ENCODE results near the gene NELFB. TPM values are rescaled to one million over a fixed set of nuclear protein-coding genes. Genes with fewer than 3 reads are reported as not detected.

The NELFB gene
- polyA plus RNA-seq, 3 donors, result 17.3 to 44.2 (median 18.8) TPM

GRCh38 chr9:137234758-137235423 is 20.2 kb upstream of the NELFB start:
- no peak for DNase-seq
- Mint-ChIP-seq H3K27ac (peak overlapping the region in 1 of 7 donors; percentile 70), H3K4me1 (peaks cover 21% of the 10 kb centered on the region), H3K27me3 (ENCODE audit: low read depth in 3 of 3) (peaks cover 2 to 27% (median 8%) of the 10 kb centered on the region in 3 donors), H3K9me3 (peaks cover 0 to 2% (median 0%) of the 10 kb centered on the region in 7 donors), H3K4me3 (no peak overlapping the region), H3K36me3 (no peaks in the 10 kb centered on the region)
- H3K79me2 ChIP-seq (ENCODE audit: insufficient read depth, low read length), result peaks cover 17% of the 10 kb centered on the region
- H3K27me3 ChIP-seq (ENCODE audit: control insufficient read depth in 2 of 2, insufficient read depth in 2 of 2, low read length in 2 of 2), result no peaks in the 10 kb centered on the region
- H3K36me3 ChIP-seq (replicated peaks in 1 of 2; ENCODE audit: control insufficient read depth in 1 of 2, insufficient read depth in 2 of 2, low read length in 2 of 2), result no peaks in the 10 kb centered on the region
- 78% methylated on average over 17 of the region's 18 CpGs for WGBS (ENCODE audit: insufficient coverage)
- H3K4me2 ChIP-seq (replicated peaks; ENCODE audit: extremely low read depth, low read length, poor library complexity, severe bottlenecking), result no peak overlapping the region
- H3K9ac ChIP-seq (ENCODE audit: insufficient read depth, low read length, poor library complexity, severe bottlenecking), result no peak overlapping the region
- TF ChIP-seq, protein P1, sequence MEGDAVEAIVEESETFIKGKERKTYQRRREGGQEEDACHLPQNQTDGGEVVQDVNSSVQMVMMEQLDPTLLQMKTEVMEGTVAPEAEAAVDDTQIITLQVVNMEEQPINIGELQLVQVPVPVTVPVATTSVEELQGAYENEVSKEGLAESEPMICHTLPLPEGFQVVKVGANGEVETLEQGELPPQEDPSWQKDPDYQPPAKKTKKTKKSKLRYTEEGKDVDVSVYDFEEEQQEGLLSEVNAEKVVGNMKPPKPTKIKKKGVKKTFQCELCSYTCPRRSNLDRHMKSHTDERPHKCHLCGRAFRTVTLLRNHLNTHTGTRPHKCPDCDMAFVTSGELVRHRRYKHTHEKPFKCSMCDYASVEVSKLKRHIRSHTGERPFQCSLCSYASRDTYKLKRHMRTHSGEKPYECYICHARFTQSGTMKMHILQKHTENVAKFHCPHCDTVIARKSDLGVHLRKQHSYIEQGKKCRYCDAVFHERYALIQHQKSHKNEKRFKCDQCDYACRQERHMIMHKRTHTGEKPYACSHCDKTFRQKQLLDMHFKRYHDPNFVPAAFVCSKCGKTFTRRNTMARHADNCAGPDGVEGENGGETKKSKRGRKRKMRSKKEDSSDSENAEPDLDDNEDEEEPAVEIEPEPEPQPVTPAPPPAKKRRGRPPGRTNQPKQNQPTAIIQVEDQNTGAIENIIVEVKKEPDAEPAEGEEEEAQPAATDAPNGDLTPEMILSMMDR (IDR thresholded peaks at IDR 0.05), result no peak
- H3K9me3 ChIP-seq (replicated peaks in 1 of 2; ENCODE audit: control insufficient read depth in 1 of 2, insufficient read depth in 1 of 2, low read length in 2 of 2), result no peaks in the 10 kb centered on the region
- H3K4me1 ChIP-seq (ENCODE audit: control insufficient read depth in 1 of 2, insufficient read depth in 2 of 2, low read length in 2 of 2), result peaks cover 29 to 30% of the 10 kb centered on the region in 2 donors
- no peaks in the 10 kb centered on the region for H4K20me1 ChIP-seq (ENCODE audit: insufficient read depth, low read length)
- no peak overlapping the region for H3K4me3 ChIP-seq (replicated peaks in 1 of 3; ENCODE audit: low read depth in 2 of 3, low read length in 3 of 3)
- intact Hi-C loops (cut with micrococcal nuclease), result loop anchor here in 1 of 2 donors (5.0 kb wide), 2 partner anchors 48 to 113 kb away; partner anchors contain the start of genes ANAPC2 and SSNA1
- no peak overlapping the region for H3K27ac ChIP-seq (ENCODE audit: low read depth in 1 of 2, low read length in 2 of 2)
- H2AFZ ChIP-seq (ENCODE audit: insufficient read depth, low read depth, low read length, poor library complexity, severe bottlenecking), result no peak overlapping the region

- H3K4me2 ChIP-seq (replicated peaks; ENCODE audit: extremely low read depth, low read length, poor library complexity, severe bottlenecking), result peak overlapping the region; percentile 51
- H3K27me3 ChIP-seq (ENCODE audit: control insufficient read depth in 2 of 2, insufficient read depth in 2 of 2, low read length in 2 of 2), result no peaks in the 10 kb centered on the region
- H3K4me1 ChIP-seq (ENCODE audit: control insufficient read depth in 1 of 2, insufficient read depth in 2 of 2, low read length in 2 of 2), result peaks cover 31 to 37% of the 10 kb centered on the region in 2 donors
- peaks cover 17% of the 10 kb centered on the region for H3K79me2 ChIP-seq (ENCODE audit: insufficient read depth, low read length)
- peaks cover 23% of the 10 kb centered on the region for H3K4me1 Mint-ChIP-seq
- DNase-seq, result no peak
- no peak overlapping the region for H3K9ac ChIP-seq (ENCODE audit: insufficient read depth, low read length, poor library complexity, severe bottlenecking)
- H3K4me3 Mint-ChIP-seq, result no peak overlapping the region
- no peaks in the 10 kb centered on the region for H3K36me3 Mint-ChIP-seq
- TF ChIP-seq, protein P1 (IDR thresholded peaks at IDR 0.05), result no peak
- peak overlapping the region in 1 of 7 donors; percentile 70 for H3K27ac Mint-ChIP-seq
- peaks cover 0 to 2% (median 0%) of the 10 kb centered on the region in 7 donors for H3K9me3 Mint-ChIP-seq
- H3K27ac ChIP-seq (ENCODE audit: low read depth in 1 of 2, low read length in 2 of 2), result no peak overlapping the region
- H4K20me1 ChIP-seq (ENCODE audit: insufficient read depth, low read length), result no peaks in the 10 kb centered on the region
- peaks cover 2 to 23% (median 8%) of the 10 kb centered on the region in 3 donors for H3K27me3 Mint-ChIP-seq (ENCODE audit: low read depth in 3 of 3)
- no peaks in the 10 kb centered on the region for H3K36me3 ChIP-seq (replicated peaks in 1 of 2; ENCODE audit: control insufficient read depth in 1 of 2, insufficient read depth in 2 of 2, low read length in 2 of 2)
- H3K4me3 ChIP-seq (replicated peaks in 1 of 3; ENCODE audit: low read depth in 2 of 3, low read length in 3 of 3), result no peak overlapping the region
- intact Hi-C loops (cut with micrococcal nuclease), result loop anchor here in 1 of 2 donors (5.0 kb wide), 2 partner anchors 48 to 113 kb away; partner anchors contain the start of genes ANAPC2 and SSNA1
- no peak overlapping the region for H2AFZ ChIP-seq (ENCODE audit: insufficient read depth, low read depth, low read length, poor library complexity, severe bottlenecking)
- 74% methylated on average over 31 of the region's 35 CpGs for WGBS (ENCODE audit: insufficient coverage)
- H3K9me3 ChIP-seq (replicated peaks in 1 of 2; ENCODE audit: control insufficient read depth in 1 of 2, insufficient read depth in 1 of 2, low read length in 2 of 2), result no peaks in the 10 kb centered on the region
Observed at GRCh38 chr9:137235424-137236237, 19.5 kb upstream of the NELFB start.
